SH-SY5Y (cell line): ENCODE results near the gene NDUFAF3.

Experiments used
- GATA2 ChIP-seq: IDR thresholded peaks from 2 replicates; pipeline ENCODE4 v1.6.1; 2011; ENCODE audit warnings: mild to moderate bottlenecking, low read depth, low read length
- GATA3 ChIP-seq: IDR thresholded peaks from 2 replicates; pipeline ENCODE4 v1.6.1; 2011; ENCODE audit warnings: low read depth, mild to moderate bottlenecking, low read length, moderate library complexity

GRCh38 chr3:48983096-48983495 is 38.8 kb upstream of the NDUFAF3 start:
- TF ChIP-seq GATA3 (no peak), GATA2 (no peak)
